Caco-2 (cell line): ENCODE measurements around the gene FMOD. TPM values are rescaled to one million over a fixed set of nuclear protein-coding genes. Genes with fewer than 3 reads are reported as not detected.
A peak's percentile ranks its signal among the peaks of the same experiment; 100 is the strongest.

Source experiments
- BruUV-seq: library from RNA; stranded (reverse); fragments of 400-500 nt; replicated peaks from 2 replicates; lab custom pipeline; 2021; lab: Mats Ljungman, UMichigan
- CTCF ChIA-PET: fragments of 300-600 bp; sonication (Branson Sonifier 250); formaldehyde crosslinking; loops from one replicate; lab custom pipeline; 2022; ENCODE audit warnings: antibody characterized with exemption; lab: Charles Lee
- POLR2A ChIA-PET: fragments of 300-600 bp; sonication (Branson Sonifier 250); formaldehyde crosslinking; loops from one replicate; lab custom pipeline; 2022; ENCODE audit warnings: antibody characterized with exemption; lab: Charles Lee
- DNase-seq, 2 experiments: peaks; one replicate each; pipeline versions ENCODE4 v3.0.0 to v3.0.0-alpha.2; 2020 to 2022
- H3K27me3 ChIP-seq: replicated peaks from 2 replicates; pipeline ENCODE4 v1.6.0; 2011; ENCODE audit warnings: low read length; ENCODE audit not compliant: control insufficient read depth, insufficient read depth
- H3K36me3 ChIP-seq: 2 replicates; pipeline ENCODE4 v1.5.1; 2011; ENCODE audit warnings: low read length; ENCODE audit not compliant: control insufficient read depth, insufficient read depth
- H3K4me1 ChIP-seq: fragments of 250-450 bp; sonication (Bioruptor Pico); 2 replicates; pipeline ENCODE4 v1.5.1; 2020; ENCODE audit warnings: mild to moderate bottlenecking
- H3K4me3 ChIP-seq: 2 replicates; pipeline ENCODE4 v1.5.1; 2011; ENCODE audit warnings: low read depth, mild to moderate bottlenecking, control low read depth, low read length
- H3K9me3 ChIP-seq: fragments of 250-450 bp; sonication (Bioruptor Pico); 2 replicates; pipeline ENCODE4 v1.5.1; 2020; ENCODE audit warnings: mild to moderate bottlenecking, moderate library complexity
- H3K27ac Mint-ChIP-seq: one replicate; pipeline ENCODE4 v1.8.0; 2022; ENCODE audit warnings: mixed read lengths; ENCODE audit not compliant: unreplicated experiment
- H3K27me3 Mint-ChIP-seq: one replicate; pipeline ENCODE4 v1.8.0; 2022; ENCODE audit warnings: mixed read lengths; ENCODE audit not compliant: insufficient read depth, unreplicated experiment
- H3K36me3 Mint-ChIP-seq: one replicate; pipeline ENCODE4 v1.8.0; 2022; ENCODE audit warnings: mild to moderate bottlenecking, mixed read lengths; ENCODE audit not compliant: insufficient read depth, unreplicated experiment
- H3K4me1 Mint-ChIP-seq: one replicate; pipeline ENCODE4 v1.8.0; 2022; ENCODE audit warnings: low read depth, mixed read lengths; ENCODE audit not compliant: unreplicated experiment
- H3K4me3 Mint-ChIP-seq: one replicate; pipeline ENCODE4 v1.8.0; 2022; ENCODE audit warnings: mild to moderate bottlenecking, moderate library complexity, mixed read lengths; ENCODE audit not compliant: unreplicated experiment
- H3K9me3 Mint-ChIP-seq: one replicate; pipeline ENCODE4 v1.8.0; 2022; ENCODE audit warnings: mixed read lengths; ENCODE audit not compliant: unreplicated experiment
- CTCF ChIP-seq, 2 experiments: fragments of 200-600 bp in 1 of 2; IDR thresholded peaks; 1 replicate in 1 of 2; 2 replicates in 1 of 2; pipeline versions ENCODE4 v1.5.1 to v1.8.0; 2011 to 2022; ENCODE audit warnings: antibody characterized with exemption in 1 of 2, control low read depth in 1 of 2, inconsistent platforms in 1 of 2, low read depth in 1 of 2, low read length in 1 of 2, mild to moderate bottlenecking in 1 of 2, moderate library complexity in 1 of 2; ENCODE audit not compliant: insufficient read depth in 1 of 2, severe bottlenecking in 1 of 2, unreplicated experiment in 1 of 2
- intact Hi-C: fragments of 100-400 bp; cut with micrococcal nuclease; formaldehyde crosslinking; loops from one replicate; pipeline ENCODE4 v1.10.0; 2022; ENCODE audit not compliant: unreplicated experiment
- total RNA-seq: library from RNA; stranded (reverse); gene quantifications from 2 replicates; pipeline ENCODE4 v1.2.3, GENCODE V29; 2022

Gene FMOD
- total RNA-seq, 1 experiment from 2014 or later: 32.6 TPM

GRCh38 chr1:203338335-203339036, 12.4 kb downstream of the FMOD start:
- H3K27ac Mint-ChIP-seq: no peak overlapping the region
- BruUV-seq: no TSS peak
- POLR2A ChIA-PET: no interaction called here

GRCh38 chr1:203336097-203336496, 14.8 kb downstream of the FMOD start:
- H3K4me3 Mint-ChIP-seq: no peak overlapping the region
- H3K36me3 Mint-ChIP-seq: no peaks in the 10 kb centered on the region
- no peak for DNase-seq
- intact Hi-C loops: no loop called here
- no peaks in the 10 kb centered on the region for H3K4me1 ChIP-seq
- TF ChIP-seq CTCF (IDR thresholded peaks at IDR 0.05; ENCODE audit: insufficient read depth in 1 of 2, low read depth in 1 of 2, low read length in 1 of 2, severe bottlenecking in 1 of 2, unreplicated experiment in 1 of 2): no peak
- no peaks in the 10 kb centered on the region for H3K36me3 ChIP-seq
- BruUV-seq: no TSS peak
- no peak overlapping the region for H3K27ac Mint-ChIP-seq
- no peaks in the 10 kb centered on the region for H3K4me1 Mint-ChIP-seq
- no peak overlapping the region for H3K4me3 ChIP-seq
- H3K27me3 ChIP-seq: no peaks in the 10 kb centered on the region
- no peaks in the 10 kb centered on the region for H3K9me3 ChIP-seq
- POLR2A ChIA-PET: interaction anchor here (0.5 kb wide), 1 partner anchor 8 kb away, joined by 3 read pairs; no protein-coding TSS in a partner anchor
- H3K9me3 Mint-ChIP-seq: no peaks in the 10 kb centered on the region
- peaks cover 2% of the 10 kb centered on the region for H3K27me3 Mint-ChIP-seq
- CTCF ChIA-PET: interaction anchor here (1.3 to 2.1 kb wide), 5 partner anchors 9 to 65 kb away, joined by 3 to 16 read pairs (median 5); no protein-coding TSS in a partner anchor

More at GRCh38 chr1:203338335-203339036, 12.4 kb downstream of the FMOD start:
- no peak overlapping the region for H3K4me3 Mint-ChIP-seq
- Histone ChIP-seq H3K9me3 (no peaks in the 10 kb centered on the region), H3K27me3 (no peaks in the 10 kb centered on the region), H3K4me3 (no peak overlapping the region), H3K4me1 (peaks cover 5% of the 10 kb centered on the region; the same call in 1 of the 2 replicates), H3K36me3 (no peaks in the 10 kb centered on the region)
- TF ChIP-seq CTCF (IDR thresholded peaks at IDR 0.05; ENCODE audit: insufficient read depth in 1 of 2, low read depth in 1 of 2, low read length in 1 of 2, severe bottlenecking in 1 of 2, unreplicated experiment in 1 of 2): peak; percentile 83 to 96
- intact Hi-C loops: loop anchor here (1.0 kb wide), 1 partner anchor 65 kb away; no protein-coding TSS in a partner anchor
- DNase-seq: peak; percentile 62 to 64
- no peaks in the 10 kb centered on the region for H3K27me3 Mint-ChIP-seq
- no peaks in the 10 kb centered on the region for H3K9me3 Mint-ChIP-seq
- peaks cover 6% of the 10 kb centered on the region for H3K4me1 Mint-ChIP-seq
- CTCF ChIA-PET: interaction anchor here (0.7 to 1.7 kb wide), 8 partner anchors 11 to 220 kb away, joined by 3 to 9 read pairs (median 5); no protein-coding TSS in a partner anchor
- no peaks in the 10 kb centered on the region for H3K36me3 Mint-ChIP-seq

GRCh38 chr1:203335503-203335902, 15.4 kb downstream of the FMOD start:
- H3K4me3 Mint-ChIP-seq: no peak overlapping the region
- H3K9me3 ChIP-seq: no peaks in the 10 kb centered on the region
- H3K27me3 Mint-ChIP-seq: peaks cover 2% of the 10 kb centered on the region
- intact Hi-C loops: no loop called here
- H3K27me3 ChIP-seq: no peaks in the 10 kb centered on the region
- no peak overlapping the region for H3K27ac Mint-ChIP-seq
- no peaks in the 10 kb centered on the region for H3K4me1 Mint-ChIP-seq
- H3K36me3 Mint-ChIP-seq: no peaks in the 10 kb centered on the region
- no peak for TF ChIP-seq CTCF (IDR thresholded peaks at IDR 0.05; ENCODE audit: insufficient read depth in 1 of 2, low read depth in 1 of 2, low read length in 1 of 2, severe bottlenecking in 1 of 2, unreplicated experiment in 1 of 2)
- no peaks in the 10 kb centered on the region for H3K36me3 ChIP-seq
- POLR2A ChIA-PET: interaction anchor here (0.5 kb wide), 1 partner anchor 8 kb away, joined by 3 read pairs; no protein-coding TSS in a partner anchor
- no peak for DNase-seq
- BruUV-seq: no TSS peak
- CTCF ChIA-PET: interaction anchor here (0.5 to 2.1 kb wide), 6 partner anchors 8 to 158 kb away, joined by 3 to 16 read pairs (median 4); no protein-coding TSS in a partner anchor
- no peaks in the 10 kb centered on the region for H3K4me1 ChIP-seq
- H3K9me3 Mint-ChIP-seq: no peaks in the 10 kb centered on the region
- H3K4me3 ChIP-seq: no peak overlapping the region
